Muscle layer of duodenum (tissue), 2 donors: ENCODE results near the gene SH3PXD2A.

Source experiments
- H3K27ac ChIP-seq: one replicate; pipeline ENCODE4 v1.7.0; 2013; ENCODE audit warnings: mild to moderate bottlenecking, low read length
- H3K27me3 ChIP-seq: one replicate; pipeline ENCODE4 v1.7.0; 2013; ENCODE audit warnings: low read depth, mild to moderate bottlenecking, control low read depth, low read length
- H3K36me3 ChIP-seq, 2 donors: one replicate each; pipeline ENCODE4 v1.7.0; 2013; ENCODE audit warnings: low read length in 2 of 2, control low read depth in 1 of 2, mild to moderate bottlenecking in 1 of 2; ENCODE audit not compliant: insufficient read depth in 2 of 2, control insufficient read depth in 1 of 2
- H3K4me1 ChIP-seq, 2 donors: one replicate each; pipeline ENCODE4 v1.7.0; 2013; ENCODE audit warnings: low read length in 2 of 2, mild to moderate bottlenecking in 2 of 2, control low read depth in 1 of 2, moderate library complexity in 1 of 2; ENCODE audit not compliant: insufficient read depth in 2 of 2, control insufficient read depth in 1 of 2
- H3K4me3 ChIP-seq, 2 donors: one replicate each; pipeline ENCODE4 v1.7.0; 2013; ENCODE audit warnings: low read length in 2 of 2, low read depth in 1 of 2, mild to moderate bottlenecking in 1 of 2
- H3K9me3 ChIP-seq, 2 donors: one replicate each; pipeline ENCODE4 v1.7.0; 2013; ENCODE audit warnings: low read length in 2 of 2, control low read depth in 1 of 2, mild to moderate bottlenecking in 1 of 2; ENCODE audit not compliant: control insufficient read depth in 1 of 2
- donor health status: healthy.

The SH3PXD2A gene

GRCh38 chr10:103580430-103580829 lies 274.9 kb downstream of the SH3PXD2A start:
- Histone ChIP-seq H3K4me3 (no peak overlapping the region), H3K4me1 (no peaks in the 10 kb centered on the region), H3K9me3 (no peaks in the 10 kb centered on the region), H3K36me3 (no peaks in the 10 kb centered on the region), H3K27me3 (no peaks in the 10 kb centered on the region), H3K27ac (no peak overlapping the region)

GRCh38 chr10:103580011-103580410 lies 275.4 kb downstream of the SH3PXD2A start:
- no peaks in the 10 kb centered on the region for H3K36me3 ChIP-seq
- H3K4me1 ChIP-seq, result no peaks in the 10 kb centered on the region
- H3K9me3 ChIP-seq, result no peaks in the 10 kb centered on the region
- H3K27me3 ChIP-seq, result no peaks in the 10 kb centered on the region
- H3K27ac ChIP-seq, result no peak overlapping the region
- H3K4me3 ChIP-seq, result no peak overlapping the region

- H3K27ac ChIP-seq, result no peak overlapping the region
- no peaks in the 10 kb centered on the region for H3K4me1 ChIP-seq
- no peak overlapping the region for H3K4me3 ChIP-seq
- H3K9me3 ChIP-seq, result no peaks in the 10 kb centered on the region
- no peaks in the 10 kb centered on the region for H3K27me3 ChIP-seq
- H3K36me3 ChIP-seq, result no peaks in the 10 kb centered on the region
These were observed 276.5 kb downstream of the SH3PXD2A start for GRCh38 chr10:103578782-103579382.

GRCh38 chr10:103576862-103577261 lies 278.5 kb downstream of the SH3PXD2A start:
- H3K4me1 ChIP-seq, result no peaks in the 10 kb centered on the region
- no peak overlapping the region for H3K27ac ChIP-seq

GRCh38 chr10:103576076-103576471 lies 279.3 kb downstream of the SH3PXD2A start:
- no peak overlapping the region for H3K27ac ChIP-seq

More at GRCh38 chr10:103576862-103577261, 278.5 kb downstream of the SH3PXD2A start:
- no peaks in the 10 kb centered on the region for H3K36me3 ChIP-seq
- H3K4me3 ChIP-seq, result no peak overlapping the region
- no peaks in the 10 kb centered on the region for H3K27me3 ChIP-seq
- H3K9me3 ChIP-seq, result no peaks in the 10 kb centered on the region

GRCh38 chr10:103575416-103576075 lies 279.8 kb downstream of the SH3PXD2A start:
- H3K4me1 ChIP-seq, result no peaks in the 10 kb centered on the region
- no peaks in the 10 kb centered on the region for H3K9me3 ChIP-seq
- no peaks in the 10 kb centered on the region for H3K36me3 ChIP-seq
- no peak overlapping the region for H3K4me3 ChIP-seq
- no peak overlapping the region for H3K27ac ChIP-seq
- no peaks in the 10 kb centered on the region for H3K27me3 ChIP-seq

More at GRCh38 chr10:103576076-103576471, 279.3 kb downstream of the SH3PXD2A start:
- H3K9me3 ChIP-seq, result no peaks in the 10 kb centered on the region
- H3K4me3 ChIP-seq, result no peak overlapping the region
- no peaks in the 10 kb centered on the region for H3K27me3 ChIP-seq
- H3K4me1 ChIP-seq, result no peaks in the 10 kb centered on the region
- H3K36me3 ChIP-seq, result no peaks in the 10 kb centered on the region

GRCh38 chr10:103574097-103575061 lies 281.0 kb downstream of the SH3PXD2A start:
- H3K27ac ChIP-seq, result no peak overlapping the region
- no peaks in the 10 kb centered on the region for H3K4me1 ChIP-seq
- no peaks in the 10 kb centered on the region for H3K27me3 ChIP-seq
- no peak overlapping the region for H3K4me3 ChIP-seq
- no peaks in the 10 kb centered on the region for H3K36me3 ChIP-seq
- no peaks in the 10 kb centered on the region for H3K9me3 ChIP-seq

GRCh38 chr10:103573205-103573487 lies 282.2 kb downstream of the SH3PXD2A start:
- Histone ChIP-seq H3K4me1 (no peaks in the 10 kb centered on the region), H3K36me3 (no peaks in the 10 kb centered on the region), H3K27ac (no peak overlapping the region)

GRCh38 chr10:103572347-103573204 lies 282.8 kb downstream of the SH3PXD2A start:
- Histone ChIP-seq H3K27ac (no peak overlapping the region), H3K4me3 (no peak overlapping the region), H3K36me3 (no peaks in the 10 kb centered on the region), H3K4me1 (no peaks in the 10 kb centered on the region), H3K27me3 (no peaks in the 10 kb centered on the region), H3K9me3 (no peaks in the 10 kb centered on the region)

More at GRCh38 chr10:103573205-103573487, 282.2 kb downstream of the SH3PXD2A start:
- Histone ChIP-seq H3K9me3 (no peaks in the 10 kb centered on the region), H3K27me3 (no peaks in the 10 kb centered on the region), H3K4me3 (no peak overlapping the region)

- H3K36me3 ChIP-seq, result no peaks in the 10 kb centered on the region
- no peaks in the 10 kb centered on the region for H3K27me3 ChIP-seq
- no peaks in the 10 kb centered on the region for H3K9me3 ChIP-seq
- H3K4me1 ChIP-seq, result no peaks in the 10 kb centered on the region
- H3K27ac ChIP-seq, result no peak overlapping the region
- no peak overlapping the region for H3K4me3 ChIP-seq
These were observed 283.8 kb downstream of the SH3PXD2A start for GRCh38 chr10:103571656-103571975.
